Lung (tissue), 12 donors: ENCODE measurements around the gene SLC16A5. TPM values are rescaled to one million over a fixed set of nuclear protein-coding genes. Genes with fewer than 3 reads are reported as not detected.

Source experiments
- ATAC-seq: fragments of 200-7000 bp; cut with Tn5 transposase; one replicate; pipeline ENCODE4 v1.9.1; 2020; ENCODE audit warnings: moderate number of reproducible peaks; ENCODE audit not compliant: insufficient read depth, low FRiP score
- DNase-seq, 3 donors: peaks; one replicate each; pipeline ENCODE4 v3.0.0-alpha.2; 2013 to 2017
- H3K27ac ChIP-seq, 2 donors: one replicate each; pipeline ENCODE4 v1.5.1; 2013; ENCODE audit warnings: mild to moderate bottlenecking in 2 of 2, moderate library complexity in 2 of 2, control low read depth in 1 of 2, inconsistent platforms in 1 of 2, low read depth in 1 of 2, low read length in 1 of 2
- H3K27me3 ChIP-seq, 3 donors: one replicate each; pipeline ENCODE4 v1.5.1; 2013; ENCODE audit warnings: low read length in 2 of 3; ENCODE audit not compliant: control insufficient read depth in 3 of 3, insufficient read depth in 3 of 3
- H3K36me3 ChIP-seq, 4 donors: one replicate each; pipeline ENCODE4 v1.5.1; 2013; ENCODE audit warnings: low read length in 4 of 4, mild to moderate bottlenecking in 1 of 4, moderate library complexity in 1 of 4; ENCODE audit not compliant: control insufficient read depth in 4 of 4, insufficient read depth in 4 of 4
- H3K4me1 ChIP-seq, 5 donors: one replicate each; pipeline ENCODE4 v1.5.1; 2013; ENCODE audit warnings: low read length in 5 of 5, mild to moderate bottlenecking in 2 of 5, moderate library complexity in 1 of 5; ENCODE audit not compliant: control insufficient read depth in 5 of 5, insufficient read depth in 5 of 5
- H3K4me3 ChIP-seq: one replicate; pipeline ENCODE4 v1.5.1; 2013; ENCODE audit warnings: mild to moderate bottlenecking, control low read depth, moderate library complexity
- H3K9ac ChIP-seq, 2 donors: one replicate each; pipeline ENCODE4 v1.5.1; 2013; ENCODE audit warnings: low read length in 2 of 2, control low read depth in 1 of 2; ENCODE audit not compliant: insufficient read depth in 1 of 2
- H3K9me3 ChIP-seq, 4 donors: one replicate each; pipeline ENCODE4 v1.5.1; 2013; ENCODE audit warnings: low read length in 3 of 4, mild to moderate bottlenecking in 1 of 4, moderate library complexity in 1 of 4; ENCODE audit not compliant: control insufficient read depth in 4 of 4, insufficient read depth in 3 of 4
- CTCF ChIP-seq: IDR thresholded peaks from 2 replicates; pipeline ENCODE4 v1.5.1; 2012; ENCODE audit warnings: mild to moderate bottlenecking; ENCODE audit errors: control extremely low read depth, extremely low read depth
- WGBS, 2 donors: extraction: QIAGEN DNeasy Blood & Tissue Kit; methylation state at CpG; one replicate each; pipeline ENCODE4 v1.1.7; 2013; 5-methylcytosine and 5-hydroxymethylcytosine counted together
- polyA plus RNA-seq, 2 donors: library from polyadenylated mRNA; stranded (reverse); fragments of 200-250 nt; gene quantifications; one replicate each; pipeline ENCODE4 v1.2.1, GENCODE V29; 2013
- total RNA-seq, 2 donors: library from RNA; depleted of rRNA in 1 of 2; stranded (reverse); fragments of >200 nt in 1 of 2; gene quantifications; one replicate each; pipeline ENCODE4 v1.2.1, GENCODE V29; 2014 to 2021
- donor health status: control.
- donor health status: control.
- donor health status: Bipolar disorder and iron deficiency.
- donor health status: healthy.
- donor health status: DM: yes; HTN: yes; CAD: no.

SLC16A5 gene
- total and polyA plus RNA-seq, 4 donors = 27.9 to 74.0 (median 42.4) TPM

GRCh38 chr17:75073618-75074047 lies 14.1 kb upstream of the SLC16A5 start:
- Histone ChIP-seq H3K4me3 (no peak overlapping the region), H3K27me3 (no peaks in the 10 kb centered on the region), H3K36me3 (no peaks in the 10 kb centered on the region), H3K9ac (no peak overlapping the region), H3K4me1 (peaks cover 0 to 20% (median 11%) of the 10 kb centered on the region in 5 donors), H3K9me3 (no peaks in the 10 kb centered on the region), H3K27ac (no peak overlapping the region)
- DNase-seq (peak in 1 of 3 donors; percentile 49), ATAC-seq (no peak)
- no peak for TF ChIP-seq CTCF
- 76 to 80% methylated on average over 5 of the region's 5 CpGs for WGBS, 2 donors

GRCh38 chr17:75074532-75074931 lies 13.2 kb upstream of the SLC16A5 start:
- no peak overlapping the region for H3K4me3 ChIP-seq
- peaks cover 0 to 20% (median 16%) of the 10 kb centered on the region in 5 donors for H3K4me1 ChIP-seq
- no peak overlapping the region for H3K27ac ChIP-seq
- H3K9ac ChIP-seq = no peak overlapping the region
- 73 to 88% methylated on average over 14 of the region's 14 CpGs for WGBS, 2 donors
- H3K27me3 ChIP-seq = no peaks in the 10 kb centered on the region
- H3K9me3 ChIP-seq = no peaks in the 10 kb centered on the region
- no peak for TF ChIP-seq CTCF
- DNase-seq (no peak), ATAC-seq (no peak)
- no peaks in the 10 kb centered on the region for H3K36me3 ChIP-seq

GRCh38 chr17:75075597-75076336 lies 12.0 kb upstream of the SLC16A5 start:
- Histone ChIP-seq H3K4me3 (no peak overlapping the region), H3K36me3 (no peaks in the 10 kb centered on the region), H3K9me3 (no peaks in the 10 kb centered on the region), H3K27me3 (no peaks in the 10 kb centered on the region), H3K4me1 (peaks cover 0 to 20% (median 16%) of the 10 kb centered on the region in 5 donors), H3K9ac (no peak overlapping the region), H3K27ac (no peak overlapping the region)
- no peak for DNase-seq
- no peak for ATAC-seq
- TF ChIP-seq CTCF = no peak
- 42 to 60% methylated on average over 4 of the region's 4 CpGs for whole genome bisulfite sequencing, 2 donors

- DNase-seq (no peak), ATAC-seq (no peak)
- Histone ChIP-seq H3K27me3 (no peaks in the 10 kb centered on the region), H3K9me3 (no peaks in the 10 kb centered on the region), H3K27ac (peak overlapping the region; percentile 76 to 86), H3K4me3 (no peak overlapping the region), H3K4me1 (peaks cover 0 to 20% (median 16%) of the 10 kb centered on the region in 5 donors), H3K9ac (no peak overlapping the region), H3K36me3 (no peaks in the 10 kb centered on the region)
- WGBS, 2 donors = 31 to 37% methylated on average over 30 of the region's 30 CpGs
- TF ChIP-seq CTCF = no peak
Measured at GRCh38 chr17:75077072-75077495, 10.7 kb upstream of the SLC16A5 start.
